ENCODE data around the gene DICER1. TPM values are rescaled to one million over a fixed set of nuclear protein-coding genes. Genes with fewer than 3 reads are reported as not detected.
A peak's percentile ranks its signal among the peaks of the same experiment; 100 is the strongest.

DICER1 gene
- total and polyA plus RNA-seq, 12 donors: 7.1 to 81.5 (median 32.1) TPM

DNA sequence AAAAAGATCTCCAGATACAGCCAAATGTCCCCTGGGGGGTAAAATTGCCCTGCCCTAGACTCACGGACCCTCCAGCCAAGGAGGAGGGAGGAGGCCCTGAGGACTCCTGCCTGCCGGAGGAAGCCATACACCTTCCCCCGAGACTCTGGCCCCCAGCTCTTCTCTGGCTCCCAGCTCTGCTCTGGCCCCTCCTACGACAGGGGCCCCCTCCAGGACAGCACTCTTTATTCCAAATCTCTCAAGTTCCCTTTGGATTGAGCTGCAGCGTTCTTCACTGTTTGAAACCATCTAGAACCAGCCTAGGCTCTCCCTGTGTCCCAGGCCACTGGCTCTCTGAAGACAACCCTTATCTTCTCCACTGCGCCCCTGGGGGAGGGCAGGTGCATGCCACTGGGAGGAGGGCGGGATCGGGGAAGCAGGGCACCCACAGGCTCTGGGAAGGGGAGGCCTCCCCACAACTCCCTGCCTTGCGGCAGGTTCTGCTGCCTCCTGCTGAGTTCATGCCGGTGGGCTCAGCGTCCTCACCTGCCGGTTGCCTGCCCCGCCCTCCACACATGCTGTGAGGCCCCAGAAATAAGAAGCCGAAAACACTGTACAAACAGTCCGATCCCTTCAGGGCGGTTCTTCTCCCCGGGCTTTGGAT is 112.7 kb downstream of the DICER1 start:
- no peaks in the 10 kb centered on the region for H3K4me1 ChIP-seq (replicated peaks in 1 of 2)
- intact Hi-C loops (cut with DNase I): no loop called here
- no peak overlapping the region for H3K4me3 ChIP-seq
- peak in 2 of 7 donors; percentile 11 to 31 for DNase-seq
- 69 to 87% (median 84%) methylated on average over 13 to 17 of the region's 17 CpGs for WGBS, 4 donors
- TF ChIP-seq POLR2A (IDR thresholded peaks at IDR 0.05): no peak
- TF ChIP-seq, protein P1, sequence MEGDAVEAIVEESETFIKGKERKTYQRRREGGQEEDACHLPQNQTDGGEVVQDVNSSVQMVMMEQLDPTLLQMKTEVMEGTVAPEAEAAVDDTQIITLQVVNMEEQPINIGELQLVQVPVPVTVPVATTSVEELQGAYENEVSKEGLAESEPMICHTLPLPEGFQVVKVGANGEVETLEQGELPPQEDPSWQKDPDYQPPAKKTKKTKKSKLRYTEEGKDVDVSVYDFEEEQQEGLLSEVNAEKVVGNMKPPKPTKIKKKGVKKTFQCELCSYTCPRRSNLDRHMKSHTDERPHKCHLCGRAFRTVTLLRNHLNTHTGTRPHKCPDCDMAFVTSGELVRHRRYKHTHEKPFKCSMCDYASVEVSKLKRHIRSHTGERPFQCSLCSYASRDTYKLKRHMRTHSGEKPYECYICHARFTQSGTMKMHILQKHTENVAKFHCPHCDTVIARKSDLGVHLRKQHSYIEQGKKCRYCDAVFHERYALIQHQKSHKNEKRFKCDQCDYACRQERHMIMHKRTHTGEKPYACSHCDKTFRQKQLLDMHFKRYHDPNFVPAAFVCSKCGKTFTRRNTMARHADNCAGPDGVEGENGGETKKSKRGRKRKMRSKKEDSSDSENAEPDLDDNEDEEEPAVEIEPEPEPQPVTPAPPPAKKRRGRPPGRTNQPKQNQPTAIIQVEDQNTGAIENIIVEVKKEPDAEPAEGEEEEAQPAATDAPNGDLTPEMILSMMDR (IDR thresholded peaks at IDR 0.05): no peak
- no peaks in the 10 kb centered on the region for H3K9me3 ChIP-seq (replicated peaks in 1 of 3)
- H3K27me3 ChIP-seq: peaks cover 3% of the 10 kb centered on the region
- H3K36me3 ChIP-seq (replicated peaks in 1 of 2): no peaks in the 10 kb centered on the region
- H3K27ac ChIP-seq: no peak overlapping the region

GRCh38 chr14:95043732-95044462 is 113.4 kb downstream of the DICER1 start:
- intact Hi-C loops (cut with DNase I): no loop called here
- H3K4me3 ChIP-seq: no peak overlapping the region
- H3K9me3 ChIP-seq (replicated peaks in 1 of 3): no peaks in the 10 kb centered on the region
- peak in 2 of 7 donors; percentile 2 to 21 for DNase-seq
- WGBS, 4 donors: 66 to 85% (median 78%) methylated on average over 16 to 17 of the region's 17 CpGs
- H3K27ac ChIP-seq: no peak overlapping the region
- peaks cover 3% of the 10 kb centered on the region for H3K27me3 ChIP-seq
- TF ChIP-seq, protein P1 (IDR thresholded peaks at IDR 0.05): no peak
- TF ChIP-seq POLR2A (IDR thresholded peaks at IDR 0.05): no peak
- H3K4me1 ChIP-seq (replicated peaks in 1 of 2): no peaks in the 10 kb centered on the region
- no peaks in the 10 kb centered on the region for H3K36me3 ChIP-seq (replicated peaks in 1 of 2)

GRCh38 chr14:95043314-95043713 is 114.0 kb downstream of the DICER1 start:
- peaks cover 3% of the 10 kb centered on the region for H3K27me3 ChIP-seq
- intact Hi-C loops (cut with DNase I): no loop called here
- TF ChIP-seq, protein P1 (IDR thresholded peaks at IDR 0.05): no peak
- TF ChIP-seq POLR2A (IDR thresholded peaks at IDR 0.05): no peak
- 73 to 92% (median 81%) methylated on average over 5 to 6 of the region's 6 CpGs for WGBS, 4 donors
- H3K27ac ChIP-seq: no peak overlapping the region
- H3K9me3 ChIP-seq (replicated peaks in 1 of 3): no peaks in the 10 kb centered on the region
- no peak overlapping the region for H3K4me3 ChIP-seq
- no peaks in the 10 kb centered on the region for H3K36me3 ChIP-seq (replicated peaks in 1 of 2)
- H3K4me1 ChIP-seq (replicated peaks in 1 of 2): no peaks in the 10 kb centered on the region
- DNase-seq: peak in 3 of 7 donors; percentile 1 to 21 (median 8)

- TF ChIP-seq, protein P1 (IDR thresholded peaks at IDR 0.05): no peak
- no peak for TF ChIP-seq POLR2A (IDR thresholded peaks at IDR 0.05)
- H3K36me3 ChIP-seq (replicated peaks in 1 of 2): no peaks in the 10 kb centered on the region
- peak in 1 of 7 donors; percentile 13 for DNase-seq
- H3K4me1 ChIP-seq (replicated peaks in 1 of 2): no peaks in the 10 kb centered on the region
- no peak overlapping the region for H3K4me3 ChIP-seq
- 75 to 86% (median 82%) methylated on average over 5 of the region's 5 CpGs for WGBS, 4 donors
- no peaks in the 10 kb centered on the region for H3K9me3 ChIP-seq (replicated peaks in 1 of 3)
- no peak overlapping the region for H3K27ac ChIP-seq
- H3K27me3 ChIP-seq: peaks cover 3% of the 10 kb centered on the region
- intact Hi-C loops (cut with DNase I): no loop called here
These were observed 115.8 kb downstream of the DICER1 start for GRCh38 chr14:95041477-95042020.

All from adrenal gland (tissue), 12 donors.